Tibial nerve (tissue), 4 donors: Measurements from ENCODE around the gene SLIT3.

Experiments used
- EP300 ChIP-seq, 2 donors: sonication (generic); formaldehyde crosslinking; IDR thresholded peaks; one replicate each; pipeline ENCODE4 v1.6.1; 2017; ENCODE audit warnings: antibody characterized with exemption in 2 of 2, mild to moderate bottlenecking in 1 of 2
- POLR2A ChIP-seq, 2 donors: fragments of 450-650 bp; IDR thresholded peaks; one replicate each; pipeline ENCODE4 v1.6.1; 2017; ENCODE audit warnings: antibody characterized with exemption in 2 of 2, mild to moderate bottlenecking in 2 of 2, moderate library complexity in 2 of 2
- TF ChIP-seq, protein P1 (sequence below), 5 experiments: fragments of 200-600 bp in 3 of 5; fragments of 450-650 bp in 2 of 5; sonication (generic) in 3 of 5; IDR thresholded peaks; one replicate each; pipeline ENCODE4 v1.5.1; 2016 to 2019; ENCODE audit warnings: antibody characterized with exemption in 5 of 5, mild to moderate bottlenecking in 3 of 5, moderate library complexity in 2 of 5

DNA sequence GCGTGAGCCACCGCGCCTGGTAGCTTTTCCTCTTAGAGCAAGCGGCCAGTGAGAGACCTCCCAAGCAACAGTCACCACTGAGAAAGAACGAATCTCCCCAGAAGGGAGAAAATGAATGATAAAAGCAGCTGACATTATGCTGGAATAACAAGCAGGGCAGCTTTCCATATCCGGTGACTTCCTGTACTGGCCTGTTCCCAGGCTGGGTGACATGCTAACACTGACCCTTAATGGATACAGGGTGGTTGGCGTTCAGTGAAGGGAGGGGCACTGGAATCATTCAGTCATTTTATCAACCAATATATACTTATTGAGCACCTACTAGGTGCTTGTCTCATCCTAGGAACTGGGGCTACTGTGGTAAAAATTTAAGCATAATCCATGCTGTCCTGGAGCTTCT is 364.4 kb downstream of the SLIT3 start:
- TF ChIP-seq, protein P1, sequence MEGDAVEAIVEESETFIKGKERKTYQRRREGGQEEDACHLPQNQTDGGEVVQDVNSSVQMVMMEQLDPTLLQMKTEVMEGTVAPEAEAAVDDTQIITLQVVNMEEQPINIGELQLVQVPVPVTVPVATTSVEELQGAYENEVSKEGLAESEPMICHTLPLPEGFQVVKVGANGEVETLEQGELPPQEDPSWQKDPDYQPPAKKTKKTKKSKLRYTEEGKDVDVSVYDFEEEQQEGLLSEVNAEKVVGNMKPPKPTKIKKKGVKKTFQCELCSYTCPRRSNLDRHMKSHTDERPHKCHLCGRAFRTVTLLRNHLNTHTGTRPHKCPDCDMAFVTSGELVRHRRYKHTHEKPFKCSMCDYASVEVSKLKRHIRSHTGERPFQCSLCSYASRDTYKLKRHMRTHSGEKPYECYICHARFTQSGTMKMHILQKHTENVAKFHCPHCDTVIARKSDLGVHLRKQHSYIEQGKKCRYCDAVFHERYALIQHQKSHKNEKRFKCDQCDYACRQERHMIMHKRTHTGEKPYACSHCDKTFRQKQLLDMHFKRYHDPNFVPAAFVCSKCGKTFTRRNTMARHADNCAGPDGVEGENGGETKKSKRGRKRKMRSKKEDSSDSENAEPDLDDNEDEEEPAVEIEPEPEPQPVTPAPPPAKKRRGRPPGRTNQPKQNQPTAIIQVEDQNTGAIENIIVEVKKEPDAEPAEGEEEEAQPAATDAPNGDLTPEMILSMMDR (IDR thresholded peaks at IDR 0.05): no peak
- TF ChIP-seq POLR2A (IDR thresholded peaks at IDR 0.05): no peak
- no peak for TF ChIP-seq EP300 (IDR thresholded peaks at IDR 0.05)
